ENCODE data around the gene HOXA13. TPM values are rescaled to one million over a fixed set of nuclear protein-coding genes. Genes with fewer than 3 reads are reported as not detected.

Gene HOXA13
- total RNA-seq, 6 donors from 2014 or later: not detected

- 18 to 27% methylated on average over 13 to 15 of the region's 22 CpGs for WGBS, 2 donors
- peak in 1 of 2 donors; percentile 74 for DNase-seq
- Histone ChIP-seq H3K4me1 (peaks cover 47 to 50% (median 48%) of the 10 kb centered on the region in 4 donors), H3K4me3 (peak overlapping the region in 2 of 4 donors; percentile 21 to 31), H3K27ac (no peak overlapping the region), H3K27me3 (peaks cover 3 to 95% (median 69%) of the 10 kb centered on the region in 4 donors), H3K36me3 (no peaks in the 10 kb centered on the region), H3K9me3 (no peaks in the 10 kb centered on the region)
- no peak for ATAC-seq (ENCODE audit: low FRiP score in 2 of 2)
- TF ChIP-seq, protein P1, sequence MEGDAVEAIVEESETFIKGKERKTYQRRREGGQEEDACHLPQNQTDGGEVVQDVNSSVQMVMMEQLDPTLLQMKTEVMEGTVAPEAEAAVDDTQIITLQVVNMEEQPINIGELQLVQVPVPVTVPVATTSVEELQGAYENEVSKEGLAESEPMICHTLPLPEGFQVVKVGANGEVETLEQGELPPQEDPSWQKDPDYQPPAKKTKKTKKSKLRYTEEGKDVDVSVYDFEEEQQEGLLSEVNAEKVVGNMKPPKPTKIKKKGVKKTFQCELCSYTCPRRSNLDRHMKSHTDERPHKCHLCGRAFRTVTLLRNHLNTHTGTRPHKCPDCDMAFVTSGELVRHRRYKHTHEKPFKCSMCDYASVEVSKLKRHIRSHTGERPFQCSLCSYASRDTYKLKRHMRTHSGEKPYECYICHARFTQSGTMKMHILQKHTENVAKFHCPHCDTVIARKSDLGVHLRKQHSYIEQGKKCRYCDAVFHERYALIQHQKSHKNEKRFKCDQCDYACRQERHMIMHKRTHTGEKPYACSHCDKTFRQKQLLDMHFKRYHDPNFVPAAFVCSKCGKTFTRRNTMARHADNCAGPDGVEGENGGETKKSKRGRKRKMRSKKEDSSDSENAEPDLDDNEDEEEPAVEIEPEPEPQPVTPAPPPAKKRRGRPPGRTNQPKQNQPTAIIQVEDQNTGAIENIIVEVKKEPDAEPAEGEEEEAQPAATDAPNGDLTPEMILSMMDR (IDR thresholded peaks at IDR 0.05): no peak
- TF ChIP-seq POLR2A (IDR thresholded peaks at IDR 0.05): no peak
- TF ChIP-seq EP300 (IDR thresholded peaks at IDR 0.05): no peak
- no peak for TF ChIP-seq POLR2AphosphoS5 (IDR thresholded peaks at IDR 0.05)
Measured at GRCh38 chr7:27189295-27189996, 10.4 kb downstream of the HOXA13 start.

- TF ChIP-seq POLR2A (IDR thresholded peaks at IDR 0.05) (no peak), EP300 (IDR thresholded peaks at IDR 0.05) (no peak), POLR2AphosphoS5 (IDR thresholded peaks at IDR 0.05) (no peak)
- TF ChIP-seq, protein P1 (IDR thresholded peaks at IDR 0.05): no peak
- Histone ChIP-seq H3K9me3 (no peaks in the 10 kb centered on the region), H3K36me3 (no peaks in the 10 kb centered on the region), H3K27me3 (peaks cover 3 to 96% (median 71%) of the 10 kb centered on the region in 4 donors), H3K4me1 (peaks cover 55 to 58% (median 56%) of the 10 kb centered on the region in 4 donors), H3K27ac (no peak overlapping the region), H3K4me3 (peak overlapping the region in 3 of 4 donors; percentile 4 to 31 (median 21))
- DNase-seq (peak in 1 of 2 donors; percentile 78), ATAC-seq (ENCODE audit: low FRiP score in 2 of 2) (peak in 1 of 2 donors; percentile 18)
- 5 to 6% methylated on average over 34 to 49 of the region's 49 CpGs for WGBS, 2 donors
Measured at GRCh38 chr7:27188386-27189294, 11.3 kb downstream of the HOXA13 start.

- Histone ChIP-seq H3K36me3 (no peaks in the 10 kb centered on the region), H3K27ac (no peak overlapping the region), H3K27me3 (peaks cover 3 to 96% (median 70%) of the 10 kb centered on the region in 4 donors), H3K9me3 (no peaks in the 10 kb centered on the region), H3K4me3 (peak overlapping the region in 1 of 4 donors; percentile 21), H3K4me1 (peaks cover 48 to 60% (median 51%) of the 10 kb centered on the region in 4 donors)
- TF ChIP-seq POLR2A (IDR thresholded peaks at IDR 0.05): no peak
- 8% methylated on average over 39 to 46 of the region's 46 CpGs for WGBS, 2 donors
- no peak for ATAC-seq (ENCODE audit: low FRiP score in 2 of 2)
- DNase-seq: peak in 1 of 2 donors; percentile 58
Measured at GRCh38 chr7:27187475-27188385, 12.2 kb downstream of the HOXA13 start.

- Histone ChIP-seq H3K27me3 (peaks cover 3 to 96% (median 68%) of the 10 kb centered on the region in 4 donors), H3K4me1 (peaks cover 39 to 51% (median 42%) of the 10 kb centered on the region in 4 donors), H3K9me3 (no peaks in the 10 kb centered on the region), H3K27ac (no peak overlapping the region), H3K36me3 (no peaks in the 10 kb centered on the region), H3K4me3 (no peak overlapping the region)
- ATAC-seq (ENCODE audit: low FRiP score in 2 of 2) (no peak), DNase-seq (no peak)
- TF ChIP-seq EP300 (IDR thresholded peaks at IDR 0.05) (no peak), POLR2A (IDR thresholded peaks at IDR 0.05) (no peak), POLR2AphosphoS5 (IDR thresholded peaks at IDR 0.05) (no peak)
- TF ChIP-seq, protein P1 (IDR thresholded peaks at IDR 0.05): no peak
- WGBS, 2 donors: 35% methylated on average over 4 of the region's 4 CpGs
Measured at GRCh38 chr7:27186668-27187474, 13.0 kb downstream of the HOXA13 start.

All from upper lobe of left lung (tissue), 6 donors.